GM23338 (cell line): ENCODE measurements around the gene PBOV1. TPM values are rescaled to one million over a fixed set of nuclear protein-coding genes. Genes with fewer than 3 reads are reported as not detected.

ENCODE experiments used
- ATAC-seq: fragments of 200-7000 bp; cut with Tn5 transposase; 3 replicates; pipeline ENCODE4 v1.9.1; 2020
- DNase-seq: peaks from one replicate; pipeline ENCODE4 v3.0.0-alpha.2; 2015; ENCODE audit warnings: low spot score
- H2AFZ ChIP-seq: fragments of 200-600 bp; sonication (generic); 2 replicates; pipeline ENCODE4 v1.8.0; 2016; ENCODE audit warnings: antibody characterized with exemption, mild to moderate bottlenecking, moderate library complexity
- H3F3A ChIP-seq: fragments of 200-600 bp; sonication (generic); replicated peaks from 2 replicates; pipeline ENCODE4 v1.8.0; 2017; ENCODE audit warnings: antibody characterized with exemption, mixed run types, low read depth
- H3K27ac ChIP-seq: fragments of 200-600 bp; sonication (generic); 2 replicates; pipeline ENCODE4 v1.6.1; 2016; ENCODE audit warnings: low read depth
- H3K27me3 ChIP-seq: fragments of 200-600 bp; sonication (generic); 2 replicates; pipeline ENCODE4 v1.8.0; 2016; ENCODE audit warnings: mild to moderate bottlenecking, mixed run types, moderate library complexity; ENCODE audit not compliant: insufficient read depth
- H3K36me3 ChIP-seq: fragments of 200-600 bp; sonication (generic); 2 replicates; pipeline ENCODE4 v1.8.0; 2016; ENCODE audit warnings: mild to moderate bottlenecking; ENCODE audit not compliant: insufficient read depth
- H3K4me1 ChIP-seq: fragments of 200-600 bp; sonication (generic); 2 replicates; pipeline ENCODE4 v1.8.0; 2016; ENCODE audit warnings: mild to moderate bottlenecking, moderate library complexity; ENCODE audit not compliant: insufficient read depth
- H3K4me2 ChIP-seq: fragments of 200-600 bp; sonication (generic); 2 replicates; pipeline ENCODE4 v1.7.1; 2017; ENCODE audit warnings: mixed run types
- H3K4me3 ChIP-seq: fragments of 200-600 bp; sonication (generic); 2 replicates; pipeline ENCODE4 v1.6.1; 2016; ENCODE audit warnings: mixed run types
- H3K79me2 ChIP-seq: fragments of 200-600 bp; sonication (generic); replicated peaks from 2 replicates; pipeline ENCODE4 v1.8.0; 2017; ENCODE audit warnings: mild to moderate bottlenecking; ENCODE audit not compliant: insufficient read depth
- H3K9me2 ChIP-seq: fragments of 200-600 bp; sonication (generic); 2 replicates; pipeline ENCODE4 v1.8.0; 2017; ENCODE audit not compliant: insufficient read depth
- H4K20me1 ChIP-seq: fragments of 200-600 bp; sonication (generic); replicated peaks from 2 replicates; pipeline ENCODE4 v1.8.0; 2017; ENCODE audit warnings: mild to moderate bottlenecking; ENCODE audit not compliant: insufficient read depth
- H3K27ac Mint-ChIP-seq: 2 replicates; pipeline ENCODE4 v1.8.0; 2020; ENCODE audit warnings: inconsistent platforms, mild to moderate bottlenecking, moderate library complexity, mixed read lengths
- H3K27me3 Mint-ChIP-seq: 3 replicates; pipeline ENCODE4 v1.8.0; 2022; ENCODE audit warnings: low read depth, mild to moderate bottlenecking, moderate library complexity, mixed read lengths, inconsistent platforms; ENCODE audit not compliant: insufficient read depth, poor library complexity
- H3K36me3 Mint-ChIP-seq: 3 replicates; pipeline ENCODE4 v1.8.0; 2021; ENCODE audit warnings: low read depth, mild to moderate bottlenecking, inconsistent platforms, moderate library complexity, mixed read lengths
- H3K4me1 Mint-ChIP-seq: 3 replicates; pipeline ENCODE4 v1.8.0; 2020; ENCODE audit warnings: mild to moderate bottlenecking, inconsistent platforms, mixed read lengths
- H3K4me3 Mint-ChIP-seq: 3 replicates; pipeline ENCODE4 v1.8.0; 2021; ENCODE audit warnings: moderate library complexity, mild to moderate bottlenecking, inconsistent platforms, mixed read lengths
- H3K9me3 Mint-ChIP-seq: 3 replicates; pipeline ENCODE4 v1.8.0; 2020; ENCODE audit warnings: moderate library complexity, mild to moderate bottlenecking, inconsistent platforms, mixed read lengths
- CREB1 ChIP-seq: fragments of 250-450 bp; sonication (Bioruptor Pico); IDR thresholded peaks from 2 replicates; pipeline ENCODE4 v1.5.0; 2020; ENCODE audit warnings: low read depth, mild to moderate bottlenecking, moderate library complexity
- EZH2phosphoT487 ChIP-seq: fragments of 200-600 bp; sonication (generic); IDR thresholded peaks from one replicate; pipeline ENCODE4 v1.8.1; 2018; ENCODE audit warnings: antibody characterized with exemption; ENCODE audit not compliant: unreplicated experiment
- JUNB ChIP-seq: IDR thresholded peaks from one replicate; pipeline ENCODE4 v1.6.1; 2016; ENCODE audit warnings: antibody characterized with exemption; ENCODE audit not compliant: unreplicated experiment
- POLR2AphosphoS5 ChIP-seq: IDR thresholded peaks from 2 replicates; pipeline ENCODE4 v1.6.1; 2016; ENCODE audit warnings: antibody characterized with exemption, low read depth
- STAT1 ChIP-seq: IDR thresholded peaks from one replicate; pipeline ENCODE4 v1.6.1; 2016; ENCODE audit warnings: antibody characterized with exemption; ENCODE audit not compliant: unreplicated experiment
- ZNF114 ChIP-seq: fragments of 250-450 bp; sonication (Bioruptor Pico); IDR thresholded peaks from 2 replicates; pipeline ENCODE4 v1.5.0; 2020; ENCODE audit warnings: mild to moderate bottlenecking, moderate library complexity
- ZNF331 ChIP-seq: fragments of 250-450 bp; sonication (Bioruptor Pico); IDR thresholded peaks from 2 replicates; pipeline ENCODE4 v1.5.0; 2020; ENCODE audit warnings: low read depth, mild to moderate bottlenecking, moderate library complexity
- polyA plus RNA-seq: library from polyadenylated mRNA; unstranded; fragments of >200 nt; fragmentation: Nextera tagmentation; extraction: Ambion mirVana; gene quantifications from 2 replicates; pipeline ENCODE4 v1.2.1, GENCODE V29; 2016
- total RNA-seq: library from RNA; depleted of rRNA; stranded (reverse); fragments of >200 nt; shearing (Covaris generic); gene quantifications from 2 replicates; pipeline ENCODE4 v1.2.3, GENCODE V29; 2014
- TF ChIP-seq, protein P1 (sequence below): IDR thresholded peaks from one replicate; pipeline ENCODE4 v1.6.1; 2018; ENCODE audit warnings: antibody characterized with exemption; ENCODE audit not compliant: unreplicated experiment
- TF ChIP-seq, protein P2 (sequence below): IDR thresholded peaks from 2 replicates; pipeline ENCODE4 v1.6.1; 2016; ENCODE audit warnings: antibody characterized with exemption

Gene PBOV1
- total and polyA plus RNA-seq, 2 experiments from 2014 or later, result not detected

DNA sequence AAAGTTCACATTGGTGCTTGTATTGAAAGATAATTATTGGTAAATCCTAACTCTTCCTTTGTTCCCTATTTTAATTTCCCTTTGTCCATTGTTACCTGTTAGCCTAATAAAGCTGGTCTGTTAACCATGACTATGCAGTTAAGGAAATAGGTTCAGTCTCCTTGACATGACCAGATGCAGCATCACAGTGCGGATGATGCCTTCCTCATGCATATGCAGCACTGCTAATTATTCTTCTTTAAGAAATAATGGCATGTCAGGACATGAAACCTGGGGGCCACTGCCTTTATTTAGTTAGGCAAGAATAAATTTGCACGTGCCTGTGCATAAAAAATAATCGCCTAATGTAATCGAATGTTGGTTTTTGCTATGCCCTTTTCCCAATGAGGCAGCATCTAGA, 16.5 kb downstream of the PBOV1 start:
- peaks cover 6% of the 10 kb centered on the region for H3K27me3 Mint-ChIP-seq
- Histone ChIP-seq H2AFZ (no peak overlapping the region), H4K20me1 (no peaks in the 10 kb centered on the region), H3K4me1 (peaks cover 18% of the 10 kb centered on the region), H3K9me2 (no peaks in the 10 kb centered on the region), H3K27ac (no peak overlapping the region), H3F3A (no peaks in the 10 kb centered on the region), H3K79me2 (0 out of 2 replicates have a peak, but pooled peaks cover 4% of the 10 kb centered on the region), H3K36me3 (no peaks in the 10 kb centered on the region), H3K4me3 (no peak overlapping the region), H3K4me2 (no peak overlapping the region), H3K27me3 (no peaks in the 10 kb centered on the region)
- ATAC-seq (no peak), DNase-seq (no peak)
- H3K27ac Mint-ChIP-seq, result no peak overlapping the region
- no peak overlapping the region for H3K4me3 Mint-ChIP-seq
- peaks cover 27% of the 10 kb centered on the region; the same call in 2 of the 3 replicates for H3K4me1 Mint-ChIP-seq
- H3K9me3 Mint-ChIP-seq, result peaks cover 13% of the 10 kb centered on the region; the same call in 2 of the 3 replicates
- H3K36me3 Mint-ChIP-seq, result peaks cover 15% of the 10 kb centered on the region
- TF ChIP-seq STAT1, result no peak

DNA sequence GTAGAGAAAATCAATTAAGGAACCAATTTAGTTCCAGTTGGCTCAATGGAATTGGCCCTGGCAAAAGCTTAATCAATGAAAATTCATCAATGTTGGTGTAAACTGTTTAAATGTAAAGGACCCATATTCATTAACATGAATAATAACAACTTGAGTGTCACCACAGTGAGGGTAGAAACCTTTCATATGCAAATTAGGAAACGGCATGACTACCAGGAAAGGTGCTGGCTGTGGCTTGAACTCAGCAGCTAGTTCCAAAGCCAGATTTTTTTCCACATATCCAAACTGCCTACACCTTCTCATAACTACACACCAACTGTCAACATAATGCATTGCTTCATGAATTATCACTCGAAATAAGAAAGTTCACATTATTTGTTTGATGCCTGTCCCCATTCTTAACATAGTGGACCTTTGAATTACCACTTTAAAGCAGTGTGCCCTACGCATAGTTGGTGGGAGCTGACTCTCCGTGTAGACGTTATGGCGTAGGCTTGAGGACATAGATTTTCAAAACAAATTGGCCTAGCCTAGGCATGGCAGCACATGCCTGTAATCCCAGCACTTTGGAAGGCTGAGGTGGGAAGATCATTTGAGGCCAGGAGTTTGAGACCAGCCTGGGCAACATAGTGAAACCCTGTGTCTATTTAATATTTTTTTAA, 19.7 kb downstream of the PBOV1 start:
- H3K4me3 ChIP-seq, result no peak overlapping the region
- peak overlapping the region; percentile 33; the same call in 1 of the 2 replicates for H3K27ac Mint-ChIP-seq
- H3K4me1 ChIP-seq, result peaks cover 18% of the 10 kb centered on the region
- H3K79me2 ChIP-seq, result 0 out of 2 replicates have a peak, but pooled peaks cover 4% of the 10 kb centered on the region
- peaks cover 10% of the 10 kb centered on the region for H3K27me3 Mint-ChIP-seq
- no peaks in the 10 kb centered on the region for H3K9me2 ChIP-seq
- TF ChIP-seq, protein P1, sequence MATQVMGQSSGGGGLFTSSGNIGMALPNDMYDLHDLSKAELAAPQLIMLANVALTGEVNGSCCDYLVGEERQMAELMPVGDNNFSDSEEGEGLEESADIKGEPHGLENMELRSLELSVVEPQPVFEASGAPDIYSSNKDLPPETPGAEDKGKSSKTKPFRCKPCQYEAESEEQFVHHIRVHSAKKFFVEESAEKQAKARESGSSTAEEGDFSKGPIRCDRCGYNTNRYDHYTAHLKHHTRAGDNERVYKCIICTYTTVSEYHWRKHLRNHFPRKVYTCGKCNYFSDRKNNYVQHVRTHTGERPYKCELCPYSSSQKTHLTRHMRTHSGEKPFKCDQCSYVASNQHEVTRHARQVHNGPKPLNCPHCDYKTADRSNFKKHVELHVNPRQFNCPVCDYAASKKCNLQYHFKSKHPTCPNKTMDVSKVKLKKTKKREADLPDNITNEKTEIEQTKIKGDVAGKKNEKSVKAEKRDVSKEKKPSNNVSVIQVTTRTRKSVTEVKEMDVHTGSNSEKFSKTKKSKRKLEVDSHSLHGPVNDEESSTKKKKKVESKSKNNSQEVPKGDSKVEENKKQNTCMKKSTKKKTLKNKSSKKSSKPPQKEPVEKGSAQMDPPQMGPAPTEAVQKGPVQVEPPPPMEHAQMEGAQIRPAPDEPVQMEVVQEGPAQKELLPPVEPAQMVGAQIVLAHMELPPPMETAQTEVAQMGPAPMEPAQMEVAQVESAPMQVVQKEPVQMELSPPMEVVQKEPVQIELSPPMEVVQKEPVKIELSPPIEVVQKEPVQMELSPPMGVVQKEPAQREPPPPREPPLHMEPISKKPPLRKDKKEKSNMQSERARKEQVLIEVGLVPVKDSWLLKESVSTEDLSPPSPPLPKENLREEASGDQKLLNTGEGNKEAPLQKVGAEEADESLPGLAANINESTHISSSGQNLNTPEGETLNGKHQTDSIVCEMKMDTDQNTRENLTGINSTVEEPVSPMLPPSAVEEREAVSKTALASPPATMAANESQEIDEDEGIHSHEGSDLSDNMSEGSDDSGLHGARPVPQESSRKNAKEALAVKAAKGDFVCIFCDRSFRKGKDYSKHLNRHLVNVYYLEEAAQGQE, result no peak
- TF ChIP-seq CREB1 (CRISPR knock-in tag), result no peak
- no peak for TF ChIP-seq JUNB
- no peak for TF ChIP-seq STAT1
- no peak for TF ChIP-seq EZH2phosphoT487
- no peak for TF ChIP-seq ZNF331 (CRISPR knock-in tag)
- TF ChIP-seq ZNF114, result no peak
- TF ChIP-seq, protein P2, sequence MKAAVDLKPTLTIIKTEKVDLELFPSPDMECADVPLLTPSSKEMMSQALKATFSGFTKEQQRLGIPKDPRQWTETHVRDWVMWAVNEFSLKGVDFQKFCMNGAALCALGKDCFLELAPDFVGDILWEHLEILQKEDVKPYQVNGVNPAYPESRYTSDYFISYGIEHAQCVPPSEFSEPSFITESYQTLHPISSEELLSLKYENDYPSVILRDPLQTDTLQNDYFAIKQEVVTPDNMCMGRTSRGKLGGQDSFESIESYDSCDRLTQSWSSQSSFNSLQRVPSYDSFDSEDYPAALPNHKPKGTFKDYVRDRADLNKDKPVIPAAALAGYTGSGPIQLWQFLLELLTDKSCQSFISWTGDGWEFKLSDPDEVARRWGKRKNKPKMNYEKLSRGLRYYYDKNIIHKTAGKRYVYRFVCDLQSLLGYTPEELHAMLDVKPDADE, result no peak
- no peak for TF ChIP-seq POLR2AphosphoS5
- H3K4me1 Mint-ChIP-seq, result peaks cover 32% of the 10 kb centered on the region; the same call in 2 of the 3 replicates
- peak overlapping the region; percentile 43; the same call in 1 of the 3 replicates for H3K4me3 Mint-ChIP-seq
- peak overlapping the region; percentile 13 for H3K4me2 ChIP-seq
- peaks cover 15% of the 10 kb centered on the region for H3K36me3 Mint-ChIP-seq
- no peaks in the 10 kb centered on the region for H3F3A ChIP-seq
- no peaks in the 10 kb centered on the region for H4K20me1 ChIP-seq
- H2AFZ ChIP-seq, result no peak overlapping the region
- no peak overlapping the region for H3K27ac ChIP-seq
- H3K9me3 Mint-ChIP-seq, result peaks cover 13% of the 10 kb centered on the region; the same call in 2 of the 3 replicates
- ATAC-seq (peak; percentile 75), DNase-seq (peak; percentile 51)
- no peaks in the 10 kb centered on the region for H3K36me3 ChIP-seq
- H3K27me3 ChIP-seq, result no peaks in the 10 kb centered on the region
